GM18498 (cell line): ENCODE data around the gene MED12L.
"Not testable (repeated sequence)": the region's sequence is repeated elsewhere in the genome, so short reads cannot be mapped to it uniquely, and the experiment has no call there.

Experiments used
- ATAC-seq: cut with Tn5 transposase; IDR thresholded peaks from one replicate; pipeline ENCODE4 v1.9.1; 2021; ENCODE audit warnings: mild to moderate bottlenecking, moderate library complexity; ENCODE audit not compliant: unreplicated experiment

MED12L gene

GRCh38 chr3:151351648-151352047 is 266.2 kb downstream of the MED12L start:
- peak; percentile 16 for ATAC-seq

DNA sequence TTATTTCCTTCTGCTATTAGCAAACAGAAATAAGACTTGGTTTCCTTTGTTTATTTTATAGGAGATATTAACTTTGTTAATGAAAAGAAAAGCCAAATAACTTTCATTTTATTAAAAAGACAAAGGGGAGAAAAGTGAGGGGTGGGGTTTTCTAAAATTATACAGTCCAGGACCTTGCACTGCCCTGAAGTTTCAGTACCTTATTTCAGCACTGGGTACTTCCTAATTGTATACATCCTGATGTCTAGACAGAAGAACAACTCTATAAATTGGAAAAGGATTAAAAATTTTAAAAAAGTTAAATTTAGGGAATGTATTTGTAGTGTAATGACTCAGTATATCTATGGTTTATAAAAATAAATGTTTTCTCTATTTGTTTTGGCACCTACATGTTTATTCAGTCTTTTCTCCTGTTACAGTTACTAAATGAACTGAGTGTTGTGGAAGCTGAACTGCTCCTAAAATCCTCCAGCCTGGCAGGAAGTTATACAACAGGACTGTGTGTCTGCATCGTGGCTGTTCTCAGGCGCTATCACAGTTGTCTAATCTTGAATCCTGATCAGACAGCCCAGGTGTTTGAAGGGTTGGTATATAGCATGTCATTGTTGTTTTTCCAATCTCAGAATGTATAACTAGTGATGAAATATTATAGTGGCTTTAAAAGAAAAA is 271.5 kb downstream of the MED12L start:
- no peak for ATAC-seq

DNA sequence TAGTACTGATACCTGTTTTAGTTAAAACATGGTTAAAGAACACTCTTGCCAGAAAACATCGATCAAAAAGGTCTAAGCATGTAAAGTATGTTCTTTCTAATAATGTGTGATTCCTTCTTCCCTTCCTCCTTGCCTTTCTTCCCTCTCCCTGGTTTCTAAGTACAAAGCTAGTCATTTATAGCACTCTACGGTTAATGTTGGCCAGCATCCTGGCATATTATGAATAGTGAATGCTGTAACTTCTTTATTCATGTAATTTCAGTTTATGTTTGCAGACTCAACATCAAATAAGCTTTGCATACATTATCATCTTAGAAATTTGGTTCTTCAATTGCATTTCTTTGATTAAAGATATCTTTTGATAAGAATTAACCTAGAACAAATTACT is 272.0 kb downstream of the MED12L start:
- ATAC-seq, result no peak

DNA sequence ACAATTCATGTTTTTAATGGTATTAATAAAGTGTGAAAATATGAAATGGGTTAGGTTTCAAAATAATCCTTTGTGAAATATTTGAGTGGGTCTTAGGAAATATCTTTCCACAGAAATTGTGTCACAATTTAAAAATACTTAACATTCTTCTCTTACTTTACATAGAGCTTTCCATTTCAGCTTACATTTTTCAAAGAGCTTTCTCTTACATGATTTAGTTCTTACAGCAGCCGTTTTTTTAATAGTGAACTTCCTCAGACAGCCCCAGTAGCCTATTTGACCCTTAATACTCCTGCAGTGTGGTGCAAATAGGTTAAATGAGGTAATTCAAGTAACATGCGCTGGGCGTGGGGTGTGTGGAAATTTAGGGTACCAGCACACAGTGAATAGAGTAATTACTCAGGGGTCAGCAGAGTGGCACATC is 277.3 kb downstream of the MED12L start:
- ATAC-seq, result no peak

DNA sequence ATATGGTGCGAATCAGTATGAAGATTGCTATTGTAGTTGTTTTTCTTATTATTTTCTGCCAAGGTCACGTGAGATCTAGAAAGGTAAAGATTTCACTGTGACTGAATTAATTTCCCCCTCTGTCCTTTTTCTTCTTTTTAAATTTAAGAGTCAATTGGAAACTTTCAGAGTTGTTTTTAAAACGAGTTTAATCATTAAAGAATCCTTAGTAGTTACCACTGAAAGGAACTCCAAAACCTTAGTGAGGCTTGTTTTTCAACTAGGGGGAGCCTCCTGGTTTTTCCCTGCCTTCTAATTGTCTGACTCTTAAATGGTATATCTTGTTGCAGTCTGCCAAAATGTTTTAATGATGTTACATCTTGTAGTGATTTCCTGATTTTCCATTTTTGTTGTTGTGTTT is 281.5 kb downstream of the MED12L start:
- ATAC-seq, result no peak

DNA sequence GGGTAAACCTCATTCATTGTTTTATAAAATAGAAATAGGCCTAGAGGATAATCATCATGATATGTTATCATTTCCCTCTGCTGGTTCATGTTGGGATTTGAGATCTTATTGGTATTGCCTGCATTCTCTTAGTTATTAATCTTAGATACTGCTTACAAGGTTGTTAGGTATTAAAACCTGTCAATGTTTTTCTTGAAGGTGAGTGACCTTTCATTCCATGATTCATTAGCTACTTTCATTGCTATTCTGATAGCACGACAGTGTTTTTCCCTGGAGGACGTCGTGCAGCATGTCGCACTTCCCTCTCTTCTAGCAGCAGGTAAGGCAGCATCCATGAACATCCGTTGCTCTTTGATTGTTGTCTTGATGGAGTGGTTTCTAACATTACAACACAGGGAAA is 282.0 kb downstream of the MED12L start:
- ATAC-seq, result no peak

DNA sequence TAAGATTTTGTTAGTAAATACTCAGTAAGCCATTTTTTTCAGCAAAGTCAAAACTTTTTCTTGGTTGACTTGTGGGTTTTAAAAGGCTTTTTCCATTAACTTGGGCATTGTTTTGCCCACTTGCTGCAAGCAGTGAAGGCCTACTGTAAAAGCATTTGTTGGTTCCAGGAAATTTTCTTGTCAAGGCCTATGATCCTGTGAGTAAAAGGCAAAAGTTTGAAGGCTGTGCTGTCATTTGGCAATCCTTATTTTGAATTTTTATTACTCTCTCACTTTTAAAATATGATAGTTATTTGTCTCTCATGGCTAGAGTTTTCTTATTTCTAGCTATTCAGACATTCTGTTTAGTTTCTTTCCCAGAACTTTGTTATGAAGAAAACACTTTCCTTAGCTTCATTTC is 286.1 kb downstream of the MED12L start:
- no peak for ATAC-seq

DNA sequence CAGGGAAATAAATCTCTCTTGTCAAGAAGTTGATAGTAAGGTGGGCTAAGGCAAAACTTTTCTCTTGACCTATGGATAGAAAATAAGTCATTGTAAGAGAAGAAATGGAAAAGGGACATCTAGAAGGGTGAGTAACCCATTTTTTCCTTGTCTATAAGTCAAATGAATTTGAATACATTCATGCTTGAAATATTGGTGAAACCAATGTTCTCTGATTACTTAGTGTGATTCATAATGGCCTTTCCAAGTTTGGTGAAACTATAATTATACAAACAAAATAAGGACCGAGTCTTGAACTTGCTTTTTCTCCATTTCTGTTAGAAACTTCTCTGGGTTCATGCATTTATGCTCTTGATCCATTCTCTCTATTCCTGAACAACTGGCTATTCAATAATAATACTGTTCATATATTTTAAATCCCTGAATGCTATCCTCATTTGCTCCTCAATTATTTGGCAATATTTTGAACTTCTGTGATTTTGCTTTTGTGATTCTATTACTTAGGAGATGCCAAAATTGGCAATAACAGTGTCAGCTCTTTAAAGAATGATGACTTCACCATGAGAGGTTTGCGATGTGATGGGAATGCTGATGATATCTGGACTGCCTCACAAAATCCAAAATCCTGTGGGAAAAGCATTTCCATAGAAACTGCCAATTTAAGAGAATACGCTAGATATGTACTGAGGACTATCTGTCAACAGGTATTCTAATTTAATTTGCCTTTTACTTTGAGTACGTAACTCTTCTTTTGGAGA is 286.8 kb downstream of the MED12L start:
- ATAC-seq, result no peak

DNA sequence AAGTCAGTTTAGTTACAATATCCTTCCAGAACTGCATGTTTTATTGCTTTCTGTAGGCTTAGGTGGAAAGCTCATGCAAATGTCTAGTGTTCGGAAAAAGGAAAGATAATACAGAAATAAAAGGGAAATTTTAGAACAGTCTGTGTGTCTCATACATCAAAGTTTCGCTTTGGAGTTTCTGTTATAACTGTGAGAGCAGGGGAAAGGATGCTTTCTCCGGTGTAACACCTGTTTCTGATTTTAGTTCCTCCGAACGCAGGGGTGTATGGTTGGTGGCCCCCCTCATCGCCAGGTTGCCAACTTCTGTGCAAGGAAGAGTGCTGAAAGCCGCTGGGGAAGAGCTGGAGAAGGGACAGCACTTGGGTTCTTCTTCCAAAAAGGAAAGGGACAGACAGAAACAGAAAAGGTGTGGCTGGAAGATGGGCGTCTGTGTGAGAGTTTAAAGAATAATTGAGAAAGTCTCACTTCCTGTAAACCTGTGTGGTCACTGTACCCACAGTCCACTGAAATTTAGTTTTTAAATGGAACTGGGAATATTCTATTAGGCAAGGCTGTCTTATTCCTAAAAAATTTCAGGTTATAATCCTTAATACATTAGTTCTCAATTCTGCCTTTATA is 292.4 kb downstream of the MED12L start:
- peak; percentile 68 for ATAC-seq

DNA sequence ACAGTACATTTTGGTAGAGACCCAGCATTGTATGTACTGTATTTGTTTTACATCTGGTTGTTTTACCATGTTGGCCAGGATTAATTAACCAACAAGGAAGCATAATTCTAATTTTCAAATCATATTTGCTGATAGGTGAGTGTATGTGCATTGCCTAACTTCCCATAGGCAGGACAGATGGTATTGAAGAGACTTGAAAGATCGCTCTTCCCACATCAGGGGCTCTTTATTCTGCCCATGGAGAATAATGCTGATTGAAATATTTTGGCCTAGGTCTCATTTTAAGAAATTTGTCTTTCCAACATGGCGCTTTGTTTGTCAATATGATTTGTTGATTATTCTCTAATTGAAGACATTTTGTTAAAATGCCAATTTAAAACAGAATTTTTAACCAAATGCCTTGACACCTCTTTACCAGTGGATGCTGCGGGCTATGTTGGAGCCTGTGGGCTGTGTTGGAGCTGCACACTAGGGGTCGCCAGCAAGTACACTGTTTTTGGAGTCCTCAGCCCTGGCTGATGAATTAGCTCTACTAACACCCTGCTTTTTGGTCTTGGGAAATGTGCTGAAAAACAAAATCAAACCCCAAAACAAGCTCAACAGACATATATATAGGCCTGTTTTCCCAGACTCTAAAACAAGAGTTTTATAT is 293.7 kb downstream of the MED12L start:
- ATAC-seq, result no peak

DNA sequence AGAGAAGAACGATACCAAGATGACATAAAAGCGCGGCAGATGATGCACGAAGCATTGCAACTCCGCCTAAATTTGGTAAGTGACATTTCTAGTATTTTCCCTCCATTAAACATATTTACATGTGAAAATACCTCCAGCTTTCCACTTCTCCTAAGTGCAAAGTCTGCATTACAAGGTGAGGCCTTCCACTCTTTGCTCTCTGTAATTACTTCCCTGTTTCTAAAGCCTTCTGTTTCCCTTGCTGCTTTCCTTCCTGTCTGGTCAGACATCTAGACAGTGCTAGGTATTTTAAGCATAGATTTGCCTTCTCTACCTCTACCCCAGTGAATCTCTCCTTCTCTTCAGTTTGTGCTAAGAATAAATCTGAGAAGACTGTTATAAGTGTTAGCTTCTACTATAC is 297.2 kb downstream of the MED12L start:
- ATAC-seq, result peak; percentile 40

DNA sequence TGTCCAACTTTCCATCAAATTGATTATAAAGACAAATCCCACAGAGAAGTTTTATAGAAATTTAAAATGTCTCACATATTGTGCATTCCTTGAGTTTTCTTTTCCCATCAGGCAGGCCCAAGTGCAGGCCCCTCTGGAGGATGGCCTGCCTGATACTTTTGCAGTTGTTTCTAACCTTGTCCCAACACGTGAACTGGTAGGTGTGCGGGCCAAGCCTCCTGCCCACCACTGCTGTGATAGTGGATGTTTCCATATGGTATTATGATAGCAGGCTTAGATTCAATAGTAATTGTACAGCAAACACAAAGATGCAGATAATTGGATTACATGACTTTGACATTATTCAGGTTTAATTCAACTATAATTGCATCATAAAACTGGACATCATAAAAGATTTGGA is 297.6 kb downstream of the MED12L start:
- no peak for ATAC-seq

- peak; percentile 58 for ATAC-seq
Observed at GRCh38 chr3:151383956-151384355, 298.5 kb downstream of the MED12L start.

GRCh38 chr3:151384741-151385174 is 299.3 kb downstream of the MED12L start, which contains the start of gene P2RY12:
P2RY12 (minus strand) TSS chr3:151384753; CDS start chr3:151338845, 45,908 bp downstream.
- peak; percentile 32 for ATAC-seq

DNA sequence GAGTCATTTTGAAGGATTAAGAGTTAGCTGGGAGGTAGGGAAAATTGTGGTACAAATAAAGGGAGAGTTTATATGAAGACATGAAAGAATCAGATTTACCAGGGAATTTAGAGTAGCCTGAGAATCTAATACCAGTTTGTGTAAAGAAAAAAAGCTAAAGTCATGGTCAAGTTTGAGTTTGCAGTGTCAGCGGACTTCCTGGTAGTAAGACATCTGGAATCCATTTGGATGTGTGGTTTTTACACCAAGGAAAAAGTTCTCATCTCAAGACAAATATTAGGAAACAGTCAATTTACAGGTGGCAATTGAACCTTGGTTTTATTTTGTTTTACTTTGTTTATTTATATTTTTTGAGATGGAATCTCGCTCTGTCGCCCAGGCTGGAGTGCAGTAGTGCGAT is 300.6 kb downstream of the MED12L start:
- ATAC-seq, result no peak

DNA sequence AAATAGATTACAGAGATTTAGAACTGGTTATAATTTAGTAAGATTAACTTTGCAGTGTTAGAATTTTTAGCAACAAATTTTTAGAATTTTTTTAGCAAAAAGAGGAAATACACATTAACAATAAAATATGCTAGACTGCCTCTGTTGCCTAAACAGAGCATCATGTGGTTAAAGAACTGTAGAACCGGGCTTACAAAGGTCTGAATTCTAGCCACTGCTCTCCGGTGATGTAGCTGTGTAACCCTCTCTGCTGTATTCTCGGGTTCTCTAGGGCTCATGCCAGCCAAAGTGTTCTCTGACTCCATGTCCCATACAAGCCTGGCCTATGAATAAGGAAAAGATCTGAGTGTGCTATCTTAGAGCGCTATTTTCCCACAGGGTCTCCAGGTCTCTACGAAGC is 302.0 kb downstream of the MED12L start:
- no peak for ATAC-seq

DNA sequence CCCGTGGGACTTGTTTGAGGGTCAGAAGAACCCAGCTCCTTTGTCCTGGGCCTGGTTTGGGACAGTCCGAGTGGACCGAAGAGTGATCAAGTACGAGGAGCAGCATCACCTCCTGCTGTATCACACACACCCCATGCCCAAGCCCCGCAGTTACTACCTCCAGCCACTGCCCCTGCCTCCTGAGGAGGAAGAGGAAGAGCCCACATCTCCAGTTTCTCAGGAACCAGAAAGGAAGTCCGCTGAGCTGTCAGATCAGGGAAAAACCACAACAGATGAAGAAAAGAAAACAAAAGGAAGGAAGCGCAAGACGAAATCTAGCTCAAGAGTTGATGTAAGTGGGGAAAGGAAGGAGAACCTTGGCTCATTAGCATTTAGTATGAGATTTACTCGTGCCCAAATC is 302.4 kb downstream of the MED12L start:
- no peak for ATAC-seq

DNA sequence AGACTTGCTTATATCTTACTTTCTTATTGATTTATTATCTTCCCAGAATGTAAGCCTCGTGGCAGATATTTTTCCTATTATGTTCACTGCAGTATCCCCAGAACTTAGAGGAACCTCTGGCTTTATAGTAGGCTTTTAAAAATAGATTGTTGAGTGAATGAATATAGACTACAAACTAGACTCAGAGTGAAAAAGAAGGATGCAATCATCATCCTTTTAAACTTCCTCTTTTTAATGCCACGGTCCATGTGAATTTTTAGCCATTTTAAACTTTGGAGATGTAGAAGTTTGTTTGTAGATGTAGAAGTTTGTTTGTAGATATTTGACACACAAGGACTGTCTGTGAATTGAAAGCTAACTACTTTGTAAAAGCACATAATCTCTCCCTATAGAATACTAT is 306.3 kb downstream of the MED12L start:
- no peak for ATAC-seq

DNA sequence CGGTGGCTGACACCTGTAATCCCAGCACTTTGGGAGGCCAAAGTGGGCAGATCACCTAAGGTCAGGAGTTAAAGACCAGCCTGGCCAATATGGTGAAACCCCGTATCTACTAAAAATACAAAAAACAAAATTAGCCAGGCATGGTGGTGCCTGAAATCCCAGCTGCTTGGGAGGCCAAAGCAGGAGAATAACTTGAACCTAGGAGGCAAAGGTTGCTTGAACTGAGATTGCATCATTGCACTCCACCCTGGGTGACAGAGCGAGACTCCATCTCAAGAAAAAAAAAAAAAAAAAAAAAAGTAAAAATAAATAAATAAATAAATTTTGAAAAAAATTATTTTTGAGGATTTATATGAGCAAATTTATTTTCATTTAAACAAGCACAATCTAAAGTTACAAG is 306.7 kb downstream of the MED12L start:
- not testable (repeated sequence) for ATAC-seq

GRCh38 chr3:151393146-151393830 is 307.8 kb downstream of the MED12L start:
- ATAC-seq, result no peak

GRCh38 chr3:151393941-151394340 is 308.5 kb downstream of the MED12L start:
- ATAC-seq, result no peak
